HepG2 (cell line): ENCODE results near the gene TRMT112. TPM values are rescaled to one million over a fixed set of nuclear protein-coding genes. Genes with fewer than 3 reads are reported as not detected.

Source experiments
- CENPX ChIP-seq: sonication (generic); formaldehyde crosslinking; IDR thresholded peaks from 2 replicates; pipeline ENCODE4 v1.9.0; 2021; ENCODE audit warnings: mild to moderate bottlenecking, missing genetic modification reagents, moderate library complexity
- KLF6 ChIP-seq: IDR thresholded peaks from 2 replicates; pipeline ENCODE4 v1.8.0; 2016; ENCODE audit warnings: missing biosample characterization, missing genetic modification reagents
- PAWR ChIP-seq: sonication (generic); formaldehyde crosslinking; IDR thresholded peaks from 2 replicates; pipeline ENCODE4 v1.4.0; 2020; ENCODE audit warnings: missing genetic modification reagents, mild to moderate bottlenecking, borderline replicate concordance
- RFXANK ChIP-seq: IDR thresholded peaks from 2 replicates; pipeline ENCODE4 v1.6.1; 2016
- RFXAP ChIP-seq: sonication (generic); formaldehyde crosslinking; IDR thresholded peaks from 2 replicates; pipeline ENCODE4 v1.4.0; 2020; ENCODE audit warnings: missing genetic modification reagents, borderline replicate concordance
- ZEB1 ChIP-seq: IDR thresholded peaks from 2 replicates; pipeline ENCODE4 v1.6.1; 2012; ENCODE audit warnings: mild to moderate bottlenecking, low read depth, inconsistent platforms; ENCODE audit not compliant: insufficient replicate concordance
- ZNF143 ChIP-seq: sonication (generic); formaldehyde crosslinking; IDR thresholded peaks from 2 replicates; pipeline ENCODE4 v1.4.0; 2020; ENCODE audit warnings: missing genetic modification reagents
- ZNF333 ChIP-seq: sonication (generic); formaldehyde crosslinking; IDR thresholded peaks from 2 replicates; pipeline ENCODE4 v1.4.0; 2020; ENCODE audit warnings: mild to moderate bottlenecking, missing genetic modification reagents, borderline replicate concordance
- ZNF44 ChIP-seq: sonication (generic); formaldehyde crosslinking; IDR thresholded peaks from 2 replicates; pipeline ENCODE4 v1.5.1; 2020; ENCODE audit warnings: mild to moderate bottlenecking, missing genetic modification reagents
- ZNF451 ChIP-seq: sonication (generic); formaldehyde crosslinking; IDR thresholded peaks from 2 replicates; pipeline ENCODE4 v1.5.0; 2020; ENCODE audit warnings: mild to moderate bottlenecking, missing genetic modification reagents
- ZNF781 ChIP-seq: sonication (generic); formaldehyde crosslinking; IDR thresholded peaks from 2 replicates; pipeline ENCODE4 v1.5.1; 2020; ENCODE audit warnings: borderline replicate concordance, mild to moderate bottlenecking, missing genetic modification reagents; ENCODE audit errors: not compliant biosample characterization
- polyA plus RNA-seq, 8 experiments: library from polyadenylated mRNA; depleted of rRNA in 3 of 8; stranded (reverse) in 7 of 8; unstranded in 1 of 8; fragments of >200 nt; fragmentation: Illumina TruSeq in 4 of 8; extraction: Trizol in 4 of 8; gene quantifications; 2 replicates each; pipeline versions ENCODE4 v1.2.1 to v1.2.3, GENCODE V29; 2011 to 2016; ENCODE audit warnings: low read depth in 4 of 8, missing spikeins in 1 of 8, mixed read lengths in 1 of 8; ENCODE audit not compliant: insufficient read depth in 1 of 8
- total RNA-seq, 5 experiments: library from RNA; depleted of rRNA; stranded (reverse); fragments of >200 nt; fragmentation: Illumina TruSeq; extraction: Trizol; gene quantifications; 2 replicates each; pipeline ENCODE4 v1.2.3, GENCODE V29; 2016; ENCODE audit warnings: low read depth in 1 of 5
- TF ChIP-seq, protein P1 (sequence below): sonication (generic); formaldehyde crosslinking; IDR thresholded peaks from one replicate; pipeline ENCODE4 v1.5.1; 2020; ENCODE audit warnings: mild to moderate bottlenecking, missing genetic modification reagents; ENCODE audit errors: not compliant biosample characterization
- TF ChIP-seq, protein P2 (sequence below): IDR thresholded peaks from 2 replicates; pipeline ENCODE4 v1.6.1; 2016; ENCODE audit warnings: mild to moderate bottlenecking, missing biosample characterization, missing genetic modification reagents
- TF ChIP-seq, protein P3 (sequence below): sonication (generic); formaldehyde crosslinking; IDR thresholded peaks from 2 replicates; pipeline ENCODE4 v1.8.0; 2023; ENCODE audit warnings: mild to moderate bottlenecking, missing genetic modification reagents

Gene TRMT112
- total and polyA plus RNA-seq, 2 of the 13 experiments (the other 11 are each of a cell fraction or from before 2014, with no cell fraction given) = 186 to 409 TPM

DNA sequence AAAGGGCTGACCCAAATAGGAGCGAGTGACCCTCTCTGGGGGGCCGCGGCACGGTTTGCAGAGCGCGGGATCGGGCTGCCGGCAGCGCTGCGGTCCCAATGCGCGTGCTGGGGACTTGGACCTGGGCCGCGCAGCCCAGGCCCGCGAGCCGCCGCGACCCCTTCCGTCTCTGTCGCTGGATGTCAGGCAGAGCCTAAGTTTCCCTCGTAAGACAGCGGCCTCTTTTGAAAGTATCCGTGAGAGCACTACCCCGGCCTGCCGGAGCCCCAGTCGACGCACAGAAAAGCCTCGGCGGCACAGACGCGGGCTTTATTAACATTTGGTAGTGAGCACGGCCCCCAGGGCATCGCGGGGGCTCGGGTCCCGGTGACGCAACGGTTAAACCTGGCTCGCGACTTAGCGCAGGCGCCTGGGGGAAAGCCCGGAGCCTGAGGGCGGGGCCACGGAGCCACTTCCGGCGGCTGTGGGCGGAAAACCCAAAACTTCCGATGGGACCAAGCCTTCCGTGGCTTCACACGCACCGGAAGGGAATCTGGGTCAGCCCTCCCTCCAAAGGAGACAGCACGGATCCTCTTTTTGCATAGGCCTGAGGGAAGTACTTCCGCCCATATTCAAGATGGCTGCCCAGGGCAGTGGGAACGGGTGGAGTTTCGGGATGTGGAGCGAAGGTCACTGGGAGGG is 47.7 kb downstream of the TRMT112 start (continued):
- TF ChIP-seq, protein P1, sequence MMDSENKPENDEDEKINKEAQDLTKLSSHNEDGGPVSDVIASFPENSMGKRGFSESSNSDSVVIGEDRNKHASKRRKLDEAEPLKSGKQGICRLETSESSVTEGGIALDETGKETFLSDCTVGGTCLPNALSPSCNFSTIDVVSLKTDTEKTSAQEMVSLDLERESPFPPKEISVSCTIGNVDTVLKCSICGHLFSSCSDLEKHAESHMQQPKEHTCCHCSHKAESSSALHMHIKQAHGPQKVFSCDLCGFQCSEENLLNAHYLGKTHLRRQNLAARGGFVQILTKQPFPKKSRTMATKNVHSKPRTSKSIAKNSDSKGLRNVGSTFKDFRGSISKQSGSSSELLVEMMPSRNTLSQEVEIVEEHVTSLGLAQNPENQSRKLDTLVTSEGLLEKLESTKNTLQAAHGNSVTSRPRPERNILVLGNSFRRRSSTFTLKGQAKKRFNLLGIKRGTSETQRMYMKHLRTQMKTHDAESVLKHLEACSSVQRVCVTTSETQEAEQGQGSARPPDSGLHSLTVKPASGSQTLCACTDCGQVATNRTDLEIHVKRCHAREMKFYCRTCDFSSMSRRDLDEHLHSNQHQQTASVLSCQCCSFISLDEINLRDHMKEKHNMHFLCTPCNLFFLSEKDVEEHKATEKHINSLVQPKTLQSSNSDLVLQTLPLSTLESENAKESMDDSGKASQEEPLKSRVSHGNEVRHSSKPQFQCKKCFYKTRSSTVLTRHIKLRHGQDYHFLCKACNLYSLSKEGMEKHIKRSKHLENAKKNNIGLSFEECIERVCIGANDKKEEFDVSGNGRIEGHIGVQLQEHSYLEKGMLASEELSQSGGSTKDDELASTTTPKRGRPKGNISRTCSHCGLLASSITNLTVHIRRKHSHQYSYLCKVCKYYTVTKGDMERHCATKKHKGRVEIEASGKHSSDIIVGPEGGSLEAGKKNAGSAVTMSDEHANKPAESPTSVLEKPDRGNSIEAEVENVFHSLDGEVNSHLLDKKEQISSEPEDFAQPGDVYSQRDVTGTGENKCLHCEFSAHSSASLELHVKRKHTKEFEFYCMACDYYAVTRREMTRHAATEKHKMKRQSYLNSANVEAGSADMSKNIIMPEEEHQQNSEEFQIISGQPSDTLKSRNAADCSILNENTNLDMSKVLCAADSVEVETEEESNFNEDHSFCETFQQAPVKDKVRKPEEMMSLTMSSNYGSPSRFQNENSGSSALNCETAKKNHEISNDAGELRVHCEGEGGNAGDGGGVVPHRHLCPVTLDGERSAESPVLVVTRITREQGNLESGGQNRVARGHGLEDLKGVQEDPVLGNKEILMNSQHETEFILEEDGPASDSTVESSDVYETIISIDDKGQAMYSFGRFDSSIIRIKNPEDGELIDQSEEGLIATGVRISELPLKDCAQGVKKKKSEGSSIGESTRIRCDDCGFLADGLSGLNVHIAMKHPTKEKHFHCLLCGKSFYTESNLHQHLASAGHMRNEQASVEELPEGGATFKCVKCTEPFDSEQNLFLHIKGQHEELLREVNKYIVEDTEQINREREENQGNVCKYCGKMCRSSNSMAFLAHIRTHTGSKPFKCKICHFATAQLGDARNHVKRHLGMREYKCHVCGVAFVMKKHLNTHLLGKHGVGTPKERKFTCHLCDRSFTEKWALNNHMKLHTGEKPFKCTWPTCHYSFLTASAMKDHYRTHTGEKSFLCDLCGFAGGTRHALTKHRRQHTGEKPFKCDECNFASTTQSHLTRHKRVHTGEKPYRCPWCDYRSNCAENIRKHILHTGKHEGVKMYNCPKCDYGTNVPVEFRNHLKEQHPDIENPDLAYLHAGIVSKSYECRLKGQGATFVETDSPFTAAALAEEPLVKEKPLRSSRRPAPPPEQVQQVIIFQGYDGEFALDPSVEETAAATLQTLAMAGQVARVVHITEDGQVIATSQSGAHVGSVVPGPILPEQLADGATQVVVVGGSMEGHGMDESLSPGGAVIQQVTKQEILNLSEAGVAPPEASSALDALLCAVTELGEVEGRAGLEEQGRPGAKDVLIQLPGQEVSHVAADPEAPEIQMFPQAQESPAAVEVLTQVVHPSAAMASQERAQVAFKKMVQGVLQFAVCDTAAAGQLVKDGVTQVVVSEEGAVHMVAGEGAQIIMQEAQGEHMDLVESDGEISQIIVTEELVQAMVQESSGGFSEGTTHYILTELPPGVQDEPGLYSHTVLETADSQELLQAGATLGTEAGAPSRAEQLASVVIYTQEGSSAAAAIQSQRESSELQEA = no peak
- TF ChIP-seq, protein P2, sequence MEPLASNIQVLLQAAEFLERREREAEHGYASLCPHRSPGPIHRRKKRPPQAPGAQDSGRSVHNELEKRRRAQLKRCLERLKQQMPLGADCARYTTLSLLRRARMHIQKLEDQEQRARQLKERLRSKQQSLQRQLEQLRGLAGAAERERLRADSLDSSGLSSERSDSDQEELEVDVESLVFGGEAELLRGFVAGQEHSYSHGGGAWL (CRISPR knock-in tag) = peak; percentile 70; the same call in 1 of the 2 replicates
- TF ChIP-seq ZEB1 (no peak), KLF6 (CRISPR knock-in tag) (peak; percentile 79), ZNF44 (CRISPR knock-in tag) (no peak), ZNF333 (CRISPR knock-in tag) (no peak), ZNF781 (CRISPR knock-in tag) (no peak), PAWR (CRISPR knock-in tag) (no peak), RFXANK (CRISPR knock-in tag) (no peak), RFXAP (CRISPR knock-in tag) (no peak), ZNF143 (CRISPR knock-in tag) (peak; percentile 90), CENPX (no peak), ZNF451 (CRISPR knock-in tag) (no peak; the same call in 1 of the 2 replicates)
- TF ChIP-seq, protein P3, sequence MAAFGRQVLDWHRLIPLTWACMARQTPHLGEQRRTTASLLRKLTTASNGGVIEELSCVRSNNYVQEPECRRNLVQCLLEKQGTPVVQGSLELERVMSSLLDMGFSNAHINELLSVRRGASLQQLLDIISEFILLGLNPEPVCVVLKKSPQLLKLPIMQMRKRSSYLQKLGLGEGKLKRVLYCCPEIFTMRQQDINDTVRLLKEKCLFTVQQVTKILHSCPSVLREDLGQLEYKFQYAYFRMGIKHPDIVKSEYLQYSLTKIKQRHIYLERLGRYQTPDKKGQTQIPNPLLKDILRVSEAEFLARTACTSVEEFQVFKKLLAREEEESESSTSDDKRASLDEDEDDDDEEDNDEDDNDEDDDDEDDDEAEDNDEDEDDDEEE (CRISPR knock-in tag) = no peak
